Endometrial microvascular endothelial cells (primary cell): ENCODE data around the gene RXFP4. TPM values are rescaled to one million over a fixed set of nuclear protein-coding genes. Genes with fewer than 3 reads are reported as not detected.
"Not testable (repeated sequence)": the region's sequence is repeated elsewhere in the genome, so short reads cannot be mapped to it uniquely, and the experiment has no call there.

Experiments used
- in situ Hi-C: cut with HindIII; loops from 2 replicates; pipeline ENCODE4 v1.10.0; 2017; ENCODE audit warnings: low sequenced_read_pairs, low pct_unique_long_range_greater_than_20kb; ENCODE audit errors: inconsistent ontology term
- total RNA-seq: library from RNA; depleted of rRNA; stranded (reverse); fragments of >200 nt; gene quantifications from one replicate; pipeline ENCODE4 v1.2.3, GENCODE V29; 2015; ENCODE audit errors: inconsistent ontology term

The RXFP4 gene
- total RNA-seq, 1 donor from 2014 or later: not detected

GRCh38 chr1:155920717-155921116, 20.7 kb upstream of the RXFP4 start:
- in situ Hi-C loops: no loop called here

- in situ Hi-C loops: no loop called here
Measured at GRCh38 chr1:155925506-155925905, 15.9 kb upstream of the RXFP4 start.

DNA sequence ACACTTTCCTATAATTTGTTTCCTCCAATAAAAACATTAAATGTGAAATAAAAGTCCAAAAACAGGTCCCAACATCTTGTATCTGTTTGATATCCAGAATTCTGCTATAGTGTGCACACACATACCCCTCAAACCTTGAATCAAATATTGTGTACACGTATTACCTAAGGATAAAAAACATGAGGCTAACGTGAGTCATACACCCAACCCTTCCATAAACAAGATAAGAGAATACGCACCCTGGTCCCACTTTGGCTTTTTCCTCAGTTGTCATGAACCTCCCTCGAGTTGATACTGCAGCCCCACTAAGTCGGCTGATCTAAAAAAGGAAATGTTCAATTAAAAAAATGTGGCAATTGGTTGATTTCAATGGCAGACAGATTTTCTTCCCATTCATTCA, 12.4 kb upstream of the RXFP4 start:
- in situ Hi-C loops: no loop called here

- in situ Hi-C loops: not testable (repeated sequence)
Measured at GRCh38 chr1:155930725-155931124, 10.7 kb upstream of the RXFP4 start.

GRCh38 chr1:155931332-155932038, 10.0 kb upstream of the RXFP4 start:
- in situ Hi-C loops: no loop called here

GRCh38 chr1:155932081-155932480, 9.4 kb upstream of the RXFP4 start:
- in situ Hi-C loops: no loop called here

DNA sequence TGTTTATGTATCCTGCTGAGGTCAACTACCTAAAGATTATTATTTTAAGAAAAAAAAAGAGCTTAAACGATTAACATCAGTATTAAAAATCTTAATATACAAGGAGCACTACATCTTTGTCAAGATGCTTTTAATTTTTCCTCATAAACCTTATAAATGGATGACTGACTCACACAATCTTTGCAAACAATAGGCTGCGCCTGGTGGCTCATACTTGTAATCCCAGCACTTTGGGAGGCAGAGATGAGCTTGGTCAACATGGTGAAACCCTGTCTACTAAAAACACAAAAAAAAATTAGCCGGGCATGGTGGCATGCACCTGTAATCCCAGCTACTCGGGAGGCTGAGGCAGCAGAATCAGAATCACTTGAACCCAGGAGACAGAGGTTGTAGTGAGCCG, 9.0 kb upstream of the RXFP4 start:
- in situ Hi-C loops: no loop called here

DNA sequence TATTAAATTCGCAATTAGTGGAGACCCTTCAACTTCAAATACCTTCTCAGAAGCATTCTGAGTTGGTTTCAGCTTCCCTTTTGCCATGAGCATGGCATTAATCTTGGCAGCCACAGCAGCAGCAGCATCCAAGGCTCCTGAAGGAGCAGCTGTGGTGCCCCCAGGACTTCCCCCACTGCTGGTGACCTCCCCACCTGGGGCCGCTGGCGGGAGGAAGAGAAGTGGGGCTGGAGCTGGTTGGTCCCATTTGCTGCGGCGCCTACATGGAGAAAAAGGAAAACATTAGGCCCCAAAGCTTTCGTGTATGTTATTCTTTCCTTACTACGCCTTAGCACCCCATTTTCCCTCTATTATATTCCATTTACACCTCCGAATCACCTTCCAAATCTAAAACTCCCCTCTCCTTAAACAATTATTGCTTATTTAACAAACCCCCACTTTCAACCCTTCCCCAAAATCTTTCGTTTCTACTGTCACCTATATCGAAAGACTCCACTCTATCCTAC, 7.8 kb upstream of the RXFP4 start:
- in situ Hi-C loops: no loop called here

- in situ Hi-C loops: no loop called here
Measured at GRCh38 chr1:155934097-155934935, 7.1 kb upstream of the RXFP4 start, which contains the start of gene KHDC4. Gene KHDC4, minus strand, starts transcription at chr1:155934413. Its CDS starts 40 bp downstream, at chr1:155934373.

- in situ Hi-C loops: no loop called here
Measured at GRCh38 chr1:155934936-155935590, 6.4 kb upstream of the RXFP4 start.

DNA sequence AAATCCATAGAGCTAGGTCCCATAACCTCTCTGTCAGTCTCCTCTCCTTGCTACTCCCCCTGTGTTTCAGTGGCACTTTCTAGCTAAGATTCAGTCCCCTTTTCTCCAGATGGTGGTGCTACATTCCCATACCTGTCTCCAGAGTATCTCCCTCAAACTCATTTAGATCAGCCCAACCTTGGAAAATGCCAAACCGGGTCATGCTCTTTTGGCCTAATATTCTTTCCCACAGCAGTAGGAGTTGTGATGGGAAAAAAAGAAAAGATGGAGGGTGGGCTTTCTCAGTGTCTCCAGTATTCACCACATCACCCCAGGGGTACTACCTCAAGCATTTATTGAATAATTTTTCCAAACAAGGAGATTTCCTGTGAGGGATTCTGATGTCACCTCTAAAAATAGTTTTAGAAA, 3.2 kb upstream of the RXFP4 start:
- in situ Hi-C loops: no loop called here

- in situ Hi-C loops: no loop called here
Measured at GRCh38 chr1:155940482-155940992, 901 bp upstream of the RXFP4 start.

DNA sequence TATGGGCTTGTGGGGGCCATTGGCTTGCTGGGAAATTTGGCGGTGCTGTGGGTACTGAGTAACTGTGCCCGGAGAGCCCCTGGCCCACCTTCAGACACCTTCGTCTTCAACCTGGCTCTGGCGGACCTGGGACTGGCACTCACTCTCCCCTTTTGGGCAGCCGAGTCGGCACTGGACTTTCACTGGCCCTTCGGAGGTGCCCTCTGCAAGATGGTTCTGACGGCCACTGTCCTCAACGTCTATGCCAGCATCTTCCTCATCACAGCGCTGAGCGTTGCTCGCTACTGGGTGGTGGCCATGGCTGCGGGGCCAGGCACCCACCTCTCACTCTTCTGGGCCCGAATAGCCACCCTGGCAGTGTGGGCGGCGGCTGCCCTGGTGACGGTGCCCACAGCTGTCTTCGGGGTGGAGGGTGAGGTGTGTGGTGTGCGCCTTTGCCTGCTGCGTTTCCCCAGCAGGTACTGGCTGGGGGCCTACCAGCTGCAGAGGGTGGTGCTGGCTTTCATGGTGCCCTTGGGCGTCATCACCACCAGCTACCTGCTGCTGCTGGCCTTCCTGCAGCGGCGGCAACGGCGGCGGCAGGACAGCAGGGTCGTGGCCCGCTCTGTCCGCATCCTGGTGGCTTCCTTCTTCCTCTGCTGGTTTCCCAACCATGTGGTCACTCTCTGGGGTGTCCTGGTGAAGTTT, 550 bp downstream of the RXFP4 start:
- in situ Hi-C loops: no loop called here

- in situ Hi-C loops: no loop called here
Measured at GRCh38 chr1:155942578-155943141, 1.2 kb downstream of the RXFP4 start.

DNA sequence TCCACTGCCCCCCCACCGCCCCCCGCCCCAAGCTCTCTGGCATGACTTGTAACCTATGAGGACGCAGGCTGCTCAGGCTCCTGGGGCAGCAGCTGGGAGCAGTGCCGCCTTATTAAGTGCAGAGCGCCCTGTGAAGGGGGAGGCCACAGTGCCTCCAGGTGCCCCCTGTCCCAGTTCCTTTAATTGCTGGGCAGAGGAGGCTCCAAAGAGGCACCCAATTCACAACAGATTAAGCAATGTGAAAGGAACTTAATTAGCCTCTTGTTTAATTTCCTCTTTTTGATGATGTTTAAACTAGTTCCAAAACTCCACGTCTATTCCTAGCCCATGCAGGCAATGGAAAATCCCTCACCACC, 3.0 kb downstream of the RXFP4 start:
- in situ Hi-C loops: no loop called here

DNA sequence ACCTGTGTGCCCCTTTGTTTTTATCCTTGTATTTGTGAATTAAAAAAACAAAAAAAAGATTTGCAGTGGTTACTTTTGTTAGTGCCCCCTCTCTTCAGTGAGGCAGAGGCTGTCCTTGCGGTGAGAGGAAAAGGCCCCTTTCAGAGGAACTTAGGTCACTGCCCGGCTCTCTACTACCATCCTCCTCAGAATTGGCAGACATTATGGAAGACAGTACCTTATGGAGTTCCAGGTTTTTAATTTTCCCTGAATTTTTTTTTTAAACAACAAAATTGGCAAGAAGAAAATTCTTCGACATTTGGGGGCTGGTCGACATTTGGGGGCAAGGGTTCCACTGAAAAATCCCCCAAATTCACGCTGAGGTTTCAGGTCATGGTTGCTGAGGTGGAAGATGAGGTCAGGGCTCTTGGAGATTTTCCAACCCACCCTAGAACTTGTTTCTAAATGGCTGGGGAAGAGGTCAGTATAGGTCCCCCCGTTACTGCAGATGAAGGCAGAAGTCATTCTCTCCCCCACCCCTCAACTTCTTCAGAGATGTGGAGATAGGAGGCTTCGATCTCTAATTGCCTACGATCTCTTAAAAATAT, 5.3 kb downstream of the RXFP4 start:
- in situ Hi-C loops: no loop called here

DNA sequence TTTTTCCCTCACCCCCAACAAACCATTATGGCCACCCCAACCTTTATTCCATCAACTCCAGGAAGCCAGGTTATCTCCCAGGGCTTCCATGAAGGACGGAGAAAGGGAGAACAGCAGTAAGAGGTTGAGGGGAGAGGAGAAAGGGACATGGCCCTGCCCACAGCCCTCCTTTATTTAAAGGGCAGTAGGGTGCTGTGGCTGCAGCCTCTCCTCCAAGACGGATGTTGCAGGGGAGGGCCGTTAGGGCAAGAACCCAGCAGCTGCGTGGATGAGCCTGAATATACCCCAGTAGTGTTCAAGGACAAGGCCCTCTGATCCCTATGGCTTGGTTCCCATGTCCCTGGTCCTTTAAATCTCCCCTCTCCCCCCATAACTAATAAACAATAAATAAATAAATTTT, 5.9 kb downstream of the RXFP4 start:
- in situ Hi-C loops: no loop called here

- in situ Hi-C loops: no loop called here
Measured at GRCh38 chr1:155947741-155948140, 6.3 kb downstream of the RXFP4 start.
